Naive B cell (primary cell): ENCODE results near the gene PGK1. TPM values are rescaled to one million over a fixed set of nuclear protein-coding genes. Genes with fewer than 3 reads are reported as not detected.
"Not testable (repeated sequence)": the region's sequence is repeated elsewhere in the genome, so short reads cannot be mapped to it uniquely, and the experiment has no call there.

Source experiments
- ATAC-seq, 2 donors: fragments of 150-1000 bp; cut with Tn5 transposase; 2 replicates each; pipeline ENCODE4 v1.10.0; 2021; ENCODE audit warnings: low read depth in 2 of 2, mild to moderate bottlenecking in 2 of 2, moderate library complexity in 2 of 2
- DNase-seq: peaks from one replicate; pipeline ENCODE4 v3.0.0; 2022
- H3K27ac Mint-ChIP-seq, 6 donors: one replicate each; pipeline ENCODE4 v1.8.0; 2020 to 2022; ENCODE audit warnings: mild to moderate bottlenecking in 6 of 6, mixed read lengths in 6 of 6, moderate library complexity in 5 of 6, inconsistent platforms in 2 of 6
- H3K27me3 Mint-ChIP-seq, 3 donors: one replicate each; pipeline ENCODE4 v1.8.0; 2021 to 2022; ENCODE audit warnings: mixed read lengths in 3 of 3, mild to moderate bottlenecking in 1 of 3
- H3K36me3 Mint-ChIP-seq, 2 donors: one replicate each; pipeline ENCODE4 v1.8.0; 2020 to 2022; ENCODE audit warnings: mixed read lengths in 2 of 2, inconsistent platforms in 1 of 2, mild to moderate bottlenecking in 1 of 2
- H3K4me1 Mint-ChIP-seq, 3 donors: one replicate each; pipeline ENCODE4 v1.8.0; 2020 to 2022; ENCODE audit warnings: mixed read lengths in 3 of 3, inconsistent platforms in 1 of 3, mild to moderate bottlenecking in 1 of 3, moderate library complexity in 1 of 3
- H3K4me3 Mint-ChIP-seq, 8 donors: one replicate each; pipeline ENCODE4 v1.8.0; 2020 to 2022; ENCODE audit warnings: mild to moderate bottlenecking in 8 of 8, mixed read lengths in 8 of 8, moderate library complexity in 8 of 8, inconsistent platforms in 2 of 8
- H3K9me3 Mint-ChIP-seq, 7 donors: one replicate each; pipeline ENCODE4 v1.8.0; 2020 to 2022; ENCODE audit warnings: mixed read lengths in 7 of 7, mild to moderate bottlenecking in 5 of 7, inconsistent platforms in 2 of 7, moderate library complexity in 1 of 7
- polyA plus RNA-seq, 6 donors: library from polyadenylated mRNA; unstranded; fragments of 300-500 nt; fragmentation: Illumina TruSeq; gene quantifications; one replicate each; pipeline ENCODE4 v1.2.3, GENCODE V29; 2021; ENCODE audit warnings: low read depth in 6 of 6

Gene PGK1
- polyA plus RNA-seq = 100 to 1,000 TPM; 325 to 587 (median 365) TPM

GRCh38 chrX:78103623-78104446 lies at the start of gene PGK1:
TSS of gene PGK1 (plus strand) at chrX:78104248. CDS start at chrX:78104341, 93 bp downstream.
- peaks cover 26 to 43% (median 37%) of the 10 kb centered on the region in 3 donors for H3K4me1 Mint-ChIP-seq
- DNase-seq (peak; percentile 92), ATAC-seq (peak; percentile 91)
- H3K27me3 Mint-ChIP-seq = peaks cover 0 to 6% (median 2%) of the 10 kb centered on the region in 3 donors
- H3K9me3 Mint-ChIP-seq = peaks cover 0 to 7% (median 3%) of the 10 kb centered on the region in 7 donors
- H3K27ac Mint-ChIP-seq = peak within 1 kb of the TSS; percentile 82 to 97 (median 96)
- H3K36me3 Mint-ChIP-seq = peaks cover 0 to 6% of the 10 kb centered on the region in 2 donors
- peak within 1 kb of the TSS; percentile 78 to 94 (median 91) for H3K4me3 Mint-ChIP-seq

- Mint-ChIP-seq H3K4me3 (no peak overlapping the region), H3K4me1 (no peaks in the 10 kb centered on the region), H3K9me3 (peaks cover 0 to 20% (median 5%) of the 10 kb centered on the region in 7 donors), H3K27ac (no peak overlapping the region), H3K27me3 (no peaks in the 10 kb centered on the region), H3K36me3 (peaks cover 0 to 9% of the 10 kb centered on the region in 2 donors)
- ATAC-seq (no peak), DNase-seq (no peak)
Measured at GRCh38 chrX:78063687-78064086, 40.4 kb upstream of the PGK1 start.

- H3K27me3 Mint-ChIP-seq = no peaks in the 10 kb centered on the region
- H3K36me3 Mint-ChIP-seq = peaks cover 0 to 13% of the 10 kb centered on the region in 2 donors
- H3K4me3 Mint-ChIP-seq = no peak overlapping the region
- no peaks in the 10 kb centered on the region for H3K4me1 Mint-ChIP-seq
- ATAC-seq (no peak), DNase-seq (no peak)
- no peak overlapping the region for H3K27ac Mint-ChIP-seq
- H3K9me3 Mint-ChIP-seq = peaks cover 2 to 22% (median 8%) of the 10 kb centered on the region in 7 donors
Measured at GRCh38 chrX:78064152-78064551, 39.9 kb upstream of the PGK1 start.

- not testable (repeated sequence) for H3K27ac Mint-ChIP-seq, DNase-seq, ATAC-seq, H3K4me3 Mint-ChIP-seq, H3K4me1 Mint-ChIP-seq, H3K27me3 Mint-ChIP-seq
- H3K9me3 Mint-ChIP-seq = peaks cover 2 to 15% (median 10%) of the 10 kb centered on the region in 7 donors
- peaks cover 0 to 13% of the 10 kb centered on the region in 2 donors for H3K36me3 Mint-ChIP-seq
Measured at GRCh38 chrX:78064698-78065601, 39.1 kb upstream of the PGK1 start.

GRCh38 chrX:78066110-78066509 lies 37.9 kb upstream of the PGK1 start:
- H3K36me3 Mint-ChIP-seq = peaks cover 0 to 13% of the 10 kb centered on the region in 2 donors
- no peak for ATAC-seq

GRCh38 chrX:78071331-78071730 lies 32.7 kb upstream of the PGK1 start:
- no peaks in the 10 kb centered on the region for H3K4me1 Mint-ChIP-seq
- peaks cover 0 to 5% of the 10 kb centered on the region in 2 donors for H3K36me3 Mint-ChIP-seq
- H3K9me3 Mint-ChIP-seq = peaks cover 5 to 41% (median 22%) of the 10 kb centered on the region in 7 donors
- ATAC-seq = no peak
- no peaks in the 10 kb centered on the region for H3K27me3 Mint-ChIP-seq
- DNase-seq = no peak
- no peak overlapping the region for H3K4me3 Mint-ChIP-seq
- no peak overlapping the region for H3K27ac Mint-ChIP-seq

More at GRCh38 chrX:78066110-78066509, 37.9 kb upstream of the PGK1 start:
- DNase-seq = no peak
- Mint-ChIP-seq H3K27me3 (no peaks in the 10 kb centered on the region), H3K4me1 (no peaks in the 10 kb centered on the region), H3K27ac (no peak overlapping the region), H3K9me3 (peaks cover 2 to 15% (median 10%) of the 10 kb centered on the region in 7 donors), H3K4me3 (no peak overlapping the region)

- ATAC-seq, H3K27ac Mint-ChIP-seq, H3K36me3 Mint-ChIP-seq, DNase-seq, H3K4me3 Mint-ChIP-seq, H3K27me3 Mint-ChIP-seq, H3K4me1 Mint-ChIP-seq: not testable (repeated sequence)
- H3K9me3 Mint-ChIP-seq = peaks cover 5 to 42% (median 29%) of the 10 kb centered on the region in 7 donors
Measured at GRCh38 chrX:78073147-78074077, 30.6 kb upstream of the PGK1 start.

- Mint-ChIP-seq H3K9me3 (peaks cover 4 to 37% (median 24%) of the 10 kb centered on the region in 7 donors), H3K4me1 (no peaks in the 10 kb centered on the region), H3K27ac (no peak overlapping the region), H3K27me3 (no peaks in the 10 kb centered on the region), H3K36me3 (peaks cover 0 to under 1% of the 10 kb centered on the region in 2 donors), H3K4me3 (no peak overlapping the region)
- DNase-seq (no peak), ATAC-seq (no peak)
Measured at GRCh38 chrX:78074088-78074487, 30.0 kb upstream of the PGK1 start.

GRCh38 chrX:78075787-78076389 lies 28.2 kb upstream of the PGK1 start:
- no peak for ATAC-seq
- Mint-ChIP-seq H3K4me1 (no peaks in the 10 kb centered on the region), H3K27me3 (no peaks in the 10 kb centered on the region), H3K36me3 (no peaks in the 10 kb centered on the region), H3K9me3 (peaks cover 4 to 36% (median 22%) of the 10 kb centered on the region in 7 donors), H3K4me3 (no peak overlapping the region), H3K27ac (no peak overlapping the region)
- DNase-seq = no peak

- not testable (repeated sequence) for ATAC-seq, DNase-seq, H3K27me3 Mint-ChIP-seq, H3K36me3 Mint-ChIP-seq, H3K4me1 Mint-ChIP-seq, H3K27ac Mint-ChIP-seq, H3K4me3 Mint-ChIP-seq
- H3K9me3 Mint-ChIP-seq = peaks cover 0 to 18% (median 10%) of the 10 kb centered on the region in 7 donors
Measured at GRCh38 chrX:78081413-78081812, 22.6 kb upstream of the PGK1 start.

GRCh38 chrX:78092296-78092695 lies 11.8 kb upstream of the PGK1 start:
- ATAC-seq (no peak), DNase-seq (no peak)
- Mint-ChIP-seq H3K4me1 (no peaks in the 10 kb centered on the region), H3K9me3 (peaks cover 3 to 12% (median 6%) of the 10 kb centered on the region in 7 donors), H3K27me3 (peaks cover 0 to 6% (median 4%) of the 10 kb centered on the region in 3 donors), H3K4me3 (no peak overlapping the region), H3K36me3 (no peaks in the 10 kb centered on the region), H3K27ac (peak overlapping the region in 1 of 6 donors; percentile 34)

- DNase-seq (no peak), ATAC-seq (no peak)
- Mint-ChIP-seq H3K4me1 (peaks cover 0 to under 1% (median 0%) of the 10 kb centered on the region in 3 donors), H3K27ac (no peak overlapping the region), H3K9me3 (peaks cover 0 to 5% (median 1%) of the 10 kb centered on the region in 7 donors), H3K36me3 (no peaks in the 10 kb centered on the region), H3K27me3 (peaks cover 0 to 6% (median 5%) of the 10 kb centered on the region in 3 donors), H3K4me3 (no peak overlapping the region)
Measured at GRCh38 chrX:78098108-78098507, 5.9 kb upstream of the PGK1 start.
